Activated CD4-positive, alpha-beta T cell treated with anti-CD3 and anti-CD28 coated beads for 36 hours (primary cell): ENCODE data around the gene SEZ6L. TPM values are rescaled to one million over a fixed set of nuclear protein-coding genes. Genes with fewer than 3 reads are reported as not detected.
A peak's percentile ranks its signal among the peaks of the same experiment; 100 is the strongest.

Source experiments
- ATAC-seq: fragments of 200-7000 bp; cut with Tn5 transposase; one replicate; pipeline ENCODE4 v1.10.0; 2021; ENCODE audit warnings: mild to moderate bottlenecking, moderate library complexity
- CTCF ChIA-PET: fragments of 350-600 bp; sonication (Branson Sonifier 250); formaldehyde crosslinking; loops from one replicate; lab custom pipeline; 2021; ENCODE audit warnings: antibody characterized with exemption; lab: Charles Lee
- POLR2A ChIA-PET: fragments of 350-600 bp; sonication (Branson Sonifier 250); formaldehyde crosslinking; loops from one replicate; lab custom pipeline; 2021; ENCODE audit warnings: antibody characterized with exemption, inconsistent platforms; lab: Charles Lee
- DNase-seq: peaks from one replicate; pipeline ENCODE4 v3.0.0-alpha.2; 2020
- H3K27ac Mint-ChIP-seq: one replicate; pipeline ENCODE4 v1.8.0; 2021; ENCODE audit warnings: mixed read lengths
- H3K27me3 Mint-ChIP-seq: one replicate; pipeline ENCODE4 v1.8.0; 2021; ENCODE audit warnings: mixed read lengths
- H3K36me3 Mint-ChIP-seq: one replicate; pipeline ENCODE4 v1.8.0; 2021; ENCODE audit warnings: low read depth, mixed read lengths
- H3K4me1 Mint-ChIP-seq: one replicate; pipeline ENCODE4 v1.8.0; 2021; ENCODE audit warnings: mixed read lengths
- H3K4me3 Mint-ChIP-seq: one replicate; pipeline ENCODE4 v1.8.0; 2021; ENCODE audit warnings: mild to moderate bottlenecking, moderate library complexity, mixed read lengths
- H3K9me3 Mint-ChIP-seq: one replicate; pipeline ENCODE4 v1.8.0; 2021; ENCODE audit warnings: low read depth, mixed read lengths
- intact Hi-C, 2 experiments: fragments of 100-400 bp; cut with DNase I in 1 of 2; cut with micrococcal nuclease in 1 of 2; formaldehyde crosslinking; loops; one replicate each; pipeline versions ENCODE4 v1.14.2 to v1.15.1; 2022 to 2024; cut with DNase I, micrococcal nuclease
- total RNA-seq, 2 experiments: library from RNA; stranded (reverse); gene quantifications; one replicate each; pipeline ENCODE4 v1.2.3, GENCODE V29; 2021

SEZ6L gene
- total RNA-seq, 2 experiments from 2014 or later = not detected

DNA sequence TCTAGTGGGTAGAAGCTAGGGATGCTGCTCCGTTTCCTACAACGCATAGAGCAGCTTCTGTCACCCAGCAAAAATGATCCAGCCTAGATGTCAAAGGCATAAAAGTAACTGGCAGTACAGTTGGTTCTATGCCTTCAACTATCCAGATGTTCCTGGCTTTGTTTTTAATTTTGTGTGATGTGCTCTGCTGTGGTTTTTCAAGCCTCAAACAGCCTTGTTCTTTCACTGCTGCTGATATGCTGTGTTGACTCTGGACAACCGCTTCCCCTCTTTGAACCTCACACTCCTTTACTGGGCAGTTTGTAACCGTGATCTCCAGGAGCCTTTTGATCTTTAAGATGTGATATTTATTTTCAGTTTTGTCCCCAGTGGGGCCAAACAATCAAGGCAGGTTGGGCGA is 116.4 kb downstream of the SEZ6L start:
- Mint-ChIP-seq H3K4me1 (no peaks in the 10 kb centered on the region), H3K4me3 (no peak overlapping the region), H3K27ac (no peak overlapping the region), H3K27me3 (peaks cover 15% of the 10 kb centered on the region), H3K36me3 (no peaks in the 10 kb centered on the region), H3K9me3 (no peaks in the 10 kb centered on the region)
- intact Hi-C loops = no loop called here
- ATAC-seq (no peak), DNase-seq (no peak)
- ChIA-PET CTCF (no interaction called here), POLR2A (no interaction called here)

DNA sequence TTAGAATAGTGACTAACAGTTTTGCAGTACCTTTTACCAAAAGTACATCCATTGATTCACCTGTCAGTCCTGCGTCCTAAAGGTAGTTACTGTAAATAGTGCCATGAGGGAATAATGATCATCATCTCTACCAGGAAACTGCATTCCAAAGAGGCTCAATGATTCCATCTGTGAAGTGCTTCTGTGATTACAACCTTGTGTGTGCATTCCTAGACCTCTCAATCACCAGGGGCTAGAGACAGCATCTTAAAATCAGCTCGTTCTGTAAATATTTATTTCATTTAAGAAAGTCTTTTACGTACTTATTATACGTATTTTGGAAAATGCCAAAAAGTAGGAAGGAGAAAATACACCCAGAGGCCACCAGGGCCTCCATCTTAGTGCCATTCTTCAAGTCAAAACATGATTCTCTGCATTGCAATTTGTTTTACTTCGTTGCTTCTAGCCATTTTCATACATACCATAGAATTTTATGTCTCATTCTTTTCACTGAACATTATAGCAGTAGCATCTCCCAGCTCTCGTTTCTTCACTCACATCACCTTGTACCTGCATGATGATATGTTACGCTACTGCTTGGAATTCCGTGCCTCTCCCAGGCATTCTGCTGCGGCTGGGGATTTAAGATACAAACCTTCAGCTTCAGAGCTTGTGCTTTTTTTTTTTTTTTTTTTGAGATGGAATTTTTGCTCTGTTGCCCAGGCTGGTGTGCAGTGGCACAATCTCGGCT is 117.0 kb downstream of the SEZ6L start:
- intact Hi-C loops = no loop called here
- H3K4me3 Mint-ChIP-seq = no peak overlapping the region
- H3K4me1 Mint-ChIP-seq = no peaks in the 10 kb centered on the region
- ChIA-PET POLR2A (no interaction called here), CTCF (no interaction called here)
- no peak for DNase-seq
- H3K27ac Mint-ChIP-seq = no peak overlapping the region
- H3K9me3 Mint-ChIP-seq = no peaks in the 10 kb centered on the region
- H3K36me3 Mint-ChIP-seq = no peaks in the 10 kb centered on the region
- H3K27me3 Mint-ChIP-seq = peaks cover 15% of the 10 kb centered on the region
- ATAC-seq = no peak

DNA sequence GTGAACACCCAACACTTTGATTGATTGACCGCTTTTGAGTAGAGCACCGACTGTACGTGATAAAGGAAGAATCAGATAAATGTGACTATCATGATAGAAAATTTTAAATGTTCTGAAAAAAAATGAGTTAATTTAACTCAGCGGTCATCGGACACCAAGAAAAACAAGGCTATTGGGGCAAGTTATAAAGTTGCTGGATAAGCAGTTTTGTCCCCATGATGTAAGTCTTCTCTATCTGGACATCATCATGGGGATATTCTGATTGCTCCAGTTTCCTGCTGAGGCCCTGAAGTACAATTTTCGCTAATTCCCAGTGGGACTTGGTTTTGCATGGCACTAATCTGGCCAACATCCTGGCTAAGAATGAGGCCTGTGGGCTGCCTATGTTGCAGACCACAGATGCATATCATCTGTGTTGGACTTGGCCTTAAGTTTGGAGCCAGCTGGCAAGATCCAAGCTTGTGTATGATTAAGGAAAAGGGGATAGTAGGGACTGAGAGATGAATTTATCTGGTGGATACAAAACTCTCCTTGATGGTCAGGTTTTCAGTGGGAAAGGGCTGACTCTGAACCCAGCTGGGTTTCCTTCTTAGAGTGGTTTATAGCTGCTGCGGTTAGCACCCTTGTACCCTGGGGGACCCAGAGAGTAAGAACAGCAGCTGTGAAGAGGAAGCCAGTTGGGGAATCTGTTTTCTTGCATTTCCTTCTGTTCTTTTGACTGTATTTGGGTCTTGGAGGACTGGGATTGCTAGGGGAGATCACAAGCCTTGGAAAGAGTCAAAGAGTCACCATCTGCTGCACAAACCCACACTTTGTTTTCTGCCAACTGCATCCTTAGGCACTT is 118.3 kb downstream of the SEZ6L start:
- no peaks in the 10 kb centered on the region for H3K9me3 Mint-ChIP-seq
- peaks cover 15% of the 10 kb centered on the region for H3K27me3 Mint-ChIP-seq
- ATAC-seq (no peak), DNase-seq (no peak)
- ChIA-PET CTCF (interaction anchor here (0.6 kb wide), 1 partner anchor 12 kb away, joined by 3 read pairs; no protein-coding TSS in a partner anchor), POLR2A (no interaction called here)
- intact Hi-C loops = no loop called here
- no peaks in the 10 kb centered on the region for H3K4me1 Mint-ChIP-seq
- H3K27ac Mint-ChIP-seq = no peak overlapping the region
- no peaks in the 10 kb centered on the region for H3K36me3 Mint-ChIP-seq
- no peak overlapping the region for H3K4me3 Mint-ChIP-seq

DNA sequence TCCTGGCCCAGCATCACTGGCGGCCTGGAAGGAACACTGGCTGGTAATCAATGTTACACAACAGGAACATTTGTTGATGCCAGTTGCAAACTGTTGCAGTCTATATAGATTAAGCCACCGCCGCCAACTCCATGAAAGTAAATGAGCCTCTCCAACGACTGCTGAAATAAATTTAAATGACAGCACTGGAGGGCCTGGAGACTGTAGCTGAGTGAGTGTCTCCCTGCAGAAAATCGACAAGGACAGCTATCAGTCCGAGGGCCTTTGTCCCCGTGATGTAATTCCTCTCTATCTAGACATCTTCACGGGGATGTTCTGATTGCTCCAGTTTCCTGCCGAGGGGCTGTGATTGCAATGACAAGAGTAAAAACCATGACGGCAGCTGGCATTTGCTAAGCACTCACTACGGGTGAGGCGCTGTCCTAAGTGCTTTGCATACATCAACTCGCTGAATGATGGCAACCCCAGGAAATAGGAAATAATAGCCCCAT is 120.4 kb downstream of the SEZ6L start:
- ATAC-seq (no peak), DNase-seq (no peak)
- H3K36me3 Mint-ChIP-seq = no peaks in the 10 kb centered on the region
- H3K4me1 Mint-ChIP-seq = peaks cover 8% of the 10 kb centered on the region
- intact Hi-C loops = loop anchor here in 1 of 2 experiments (5.0 kb wide), 2 partner anchors 383 to 1202 kb away; no protein-coding TSS in a partner anchor
- no peaks in the 10 kb centered on the region for H3K9me3 Mint-ChIP-seq
- no peak overlapping the region for H3K27ac Mint-ChIP-seq
- CTCF ChIA-PET = interaction anchor here (0.6 kb wide), 1 partner anchor 1446 kb away, joined by 3 read pairs; no protein-coding TSS in a partner anchor
- POLR2A ChIA-PET = no interaction called here
- peaks cover 11% of the 10 kb centered on the region for H3K27me3 Mint-ChIP-seq
- H3K4me3 Mint-ChIP-seq = no peak overlapping the region

DNA sequence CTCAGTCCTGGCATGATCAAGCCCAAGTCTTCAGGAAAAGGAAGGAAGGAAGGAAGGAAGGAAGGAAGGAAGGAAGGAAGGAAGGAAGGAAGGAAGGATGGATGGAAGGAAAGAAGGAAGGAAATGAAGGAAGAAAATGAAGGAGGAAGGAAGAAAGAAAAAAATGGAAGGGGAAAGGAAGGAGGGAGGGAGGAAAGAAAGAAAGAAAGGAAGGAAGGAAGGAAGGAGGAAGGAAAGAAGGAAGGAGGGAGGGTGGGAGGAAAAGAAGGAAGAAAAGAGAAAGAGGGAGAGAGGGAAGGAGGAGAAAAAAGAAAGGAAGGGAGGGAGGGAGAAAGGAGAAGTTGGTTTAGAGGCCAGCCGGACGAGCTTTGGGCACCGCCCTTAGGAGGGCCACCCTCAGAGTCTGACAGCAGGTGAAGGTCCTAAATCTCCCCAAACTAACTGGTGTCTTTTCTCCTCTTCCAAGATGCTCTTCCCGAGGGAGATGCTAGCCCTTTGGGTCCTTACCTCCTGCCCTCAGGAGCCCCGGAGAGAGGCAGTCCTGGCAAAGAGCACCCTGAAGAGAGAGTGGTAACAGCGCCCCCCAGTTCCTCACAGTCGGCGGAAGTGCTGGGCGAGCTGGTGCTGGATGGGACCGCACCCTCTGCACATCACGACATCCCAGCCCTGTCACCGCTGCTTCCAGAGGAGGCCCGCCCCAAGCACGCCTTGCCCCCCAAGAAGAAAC is 122.8 kb downstream of the SEZ6L start:
- ChIA-PET CTCF (interaction anchor here (0.6 to 0.7 kb wide), 2 partner anchors 620 to 934 kb away, joined by 5 read pairs; no protein-coding TSS in a partner anchor), POLR2A (no interaction called here)
- H3K9me3 Mint-ChIP-seq = no peaks in the 10 kb centered on the region
- H3K4me1 Mint-ChIP-seq = peaks cover 15% of the 10 kb centered on the region
- H3K4me3 Mint-ChIP-seq = no peak overlapping the region
- peaks cover 9% of the 10 kb centered on the region for H3K27me3 Mint-ChIP-seq
- DNase-seq (no peak), ATAC-seq (no peak)
- H3K27ac Mint-ChIP-seq = no peak overlapping the region
- no peaks in the 10 kb centered on the region for H3K36me3 Mint-ChIP-seq
- intact Hi-C loops = loop anchor here in 1 of 2 experiments (5.0 kb wide), 2 partner anchors 380 to 1205 kb away; no protein-coding TSS in a partner anchor

DNA sequence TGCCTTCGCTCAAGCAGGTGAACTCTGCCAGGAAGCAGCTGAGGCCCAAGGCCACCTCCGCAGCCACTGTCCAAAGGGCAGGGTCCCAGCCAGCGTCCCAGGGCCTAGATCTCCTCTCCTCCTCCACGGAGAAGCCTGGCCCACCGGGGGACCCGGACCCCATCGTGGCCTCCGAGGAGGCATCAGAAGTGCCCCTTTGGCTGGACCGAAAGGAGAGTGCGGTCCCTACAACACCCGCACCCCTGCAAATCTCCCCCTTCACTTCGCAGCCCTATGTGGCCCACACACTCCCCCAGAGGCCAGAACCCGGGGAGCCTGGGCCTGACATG is 123.4 kb downstream of the SEZ6L start:
- intact Hi-C loops = loop anchor here in 1 of 2 experiments (5.0 kb wide), 2 partner anchors 380 to 1205 kb away; no protein-coding TSS in a partner anchor
- ATAC-seq = no peak
- CTCF ChIA-PET = interaction anchor here (0.6 kb wide), 1 partner anchor 935 kb away, joined by 5 read pairs; no protein-coding TSS in a partner anchor
- Mint-ChIP-seq H3K4me1 (peaks cover 15% of the 10 kb centered on the region), H3K4me3 (no peak overlapping the region), H3K27ac (no peak overlapping the region), H3K36me3 (no peaks in the 10 kb centered on the region), H3K9me3 (no peaks in the 10 kb centered on the region), H3K27me3 (peaks cover 6% of the 10 kb centered on the region)
- POLR2A ChIA-PET = no interaction called here
- DNase-seq = no peak

DNA sequence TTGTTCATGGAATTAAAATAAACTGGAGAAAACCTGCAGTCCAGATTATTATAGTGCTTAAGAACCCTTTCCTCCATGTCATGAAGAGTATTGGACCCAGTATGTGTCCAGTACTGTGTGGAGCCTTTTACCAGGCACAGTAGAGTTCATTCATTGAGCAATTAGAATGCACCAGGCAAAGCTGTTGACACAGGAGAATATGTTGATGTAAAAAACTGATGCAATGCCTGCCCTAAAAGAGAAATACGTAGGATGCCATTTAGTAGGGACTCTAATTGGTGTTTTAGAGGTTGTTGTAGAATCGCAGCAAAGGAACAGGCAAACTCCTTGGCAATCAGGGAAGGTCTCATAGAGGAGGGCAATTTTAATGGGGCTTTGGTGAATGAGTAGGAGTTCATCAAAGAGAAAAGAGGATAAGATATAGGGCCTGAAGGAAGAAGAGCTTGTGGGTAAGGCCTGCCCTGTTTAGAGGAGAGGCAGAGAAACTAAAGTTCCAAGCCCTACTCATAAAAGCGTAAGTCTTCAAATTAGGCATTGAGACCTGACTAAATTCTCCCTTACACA is 126.4 kb downstream of the SEZ6L start:
- DNase-seq = no peak
- no peak overlapping the region for H3K4me3 Mint-ChIP-seq
- ChIA-PET POLR2A (no interaction called here), CTCF (no interaction called here)
- H3K36me3 Mint-ChIP-seq = no peaks in the 10 kb centered on the region
- H3K9me3 Mint-ChIP-seq = no peaks in the 10 kb centered on the region
- peak overlapping the region; percentile 82 for H3K27ac Mint-ChIP-seq
- intact Hi-C loops = loop anchor here in 1 of 2 experiments (2.0 kb wide), 2 partner anchors 65 to 133 kb away; partner anchors contain the start of gene ASPHD2
- H3K27me3 Mint-ChIP-seq = no peaks in the 10 kb centered on the region
- peaks cover 15% of the 10 kb centered on the region for H3K4me1 Mint-ChIP-seq
- ATAC-seq = no peak

DNA sequence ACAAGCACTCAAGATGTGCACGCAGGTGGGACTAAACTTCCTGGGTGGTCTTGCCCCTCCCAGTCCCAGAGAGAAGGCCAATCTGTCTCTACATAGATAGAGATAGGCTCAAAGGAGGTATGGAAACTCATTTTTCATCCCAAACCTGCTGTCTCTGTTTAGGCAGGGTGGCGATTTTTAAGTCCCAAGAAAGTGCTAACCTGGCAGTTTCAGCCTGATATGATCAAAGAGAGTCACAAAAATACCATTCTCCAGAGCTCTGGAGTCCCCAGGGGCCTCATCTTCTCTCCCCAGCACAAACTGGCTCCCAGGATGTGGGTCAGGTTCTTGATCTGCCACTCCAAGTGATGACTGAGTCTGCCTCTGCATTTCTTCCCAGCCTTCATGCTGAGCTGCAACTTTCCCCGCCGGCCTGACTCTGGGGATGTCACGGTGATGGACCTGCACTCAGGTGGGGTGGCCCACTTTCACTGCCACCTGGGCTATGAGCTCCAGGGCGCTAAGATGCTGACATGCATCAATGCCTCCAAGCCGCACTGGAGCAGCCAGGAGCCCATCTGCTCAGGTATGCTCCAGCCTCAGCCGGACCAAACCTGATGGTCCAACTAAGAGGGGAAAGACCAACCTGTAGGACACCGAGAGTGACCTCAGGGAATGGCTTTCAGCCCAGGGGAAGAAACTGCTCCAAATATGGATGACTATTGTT is 129.5 kb downstream of the SEZ6L start:
- ChIA-PET CTCF (no interaction called here), POLR2A (no interaction called here)
- no peaks in the 10 kb centered on the region for H3K36me3 Mint-ChIP-seq
- ATAC-seq = no peak
- peaks cover 15% of the 10 kb centered on the region for H3K4me1 Mint-ChIP-seq
- H3K4me3 Mint-ChIP-seq = no peak overlapping the region
- H3K27ac Mint-ChIP-seq = no peak overlapping the region
- intact Hi-C loops = no loop called here
- H3K27me3 Mint-ChIP-seq = peaks cover 8% of the 10 kb centered on the region
- H3K9me3 Mint-ChIP-seq = no peaks in the 10 kb centered on the region
- no peak for DNase-seq

DNA sequence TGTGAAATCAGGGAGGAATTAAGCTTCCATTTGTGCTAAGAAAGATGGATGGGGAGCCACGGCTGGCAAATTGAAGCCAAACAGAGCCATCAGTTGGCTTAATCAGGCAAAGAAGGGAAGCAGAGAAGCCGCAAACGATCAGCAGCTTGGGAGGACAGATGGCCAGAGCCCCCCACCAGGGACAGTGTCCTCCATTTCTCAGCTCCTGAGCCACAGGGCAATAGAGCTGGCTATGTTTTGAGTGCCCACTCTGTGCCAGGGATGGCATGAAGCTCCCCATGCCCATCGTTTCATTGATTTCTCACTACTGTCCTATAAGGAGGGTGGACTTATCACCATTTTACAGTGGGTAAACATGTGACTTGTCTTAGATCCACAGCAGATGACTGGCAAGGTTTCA is 133.5 kb downstream of the SEZ6L start:
- intact Hi-C loops = no loop called here
- Mint-ChIP-seq H3K4me3 (no peak overlapping the region), H3K9me3 (no peaks in the 10 kb centered on the region), H3K27me3 (peaks cover 17% of the 10 kb centered on the region), H3K27ac (no peak overlapping the region), H3K4me1 (no peaks in the 10 kb centered on the region), H3K36me3 (no peaks in the 10 kb centered on the region)
- CTCF ChIA-PET = no interaction called here
- DNase-seq (no peak), ATAC-seq (no peak)
- POLR2A ChIA-PET = no interaction called here

DNA sequence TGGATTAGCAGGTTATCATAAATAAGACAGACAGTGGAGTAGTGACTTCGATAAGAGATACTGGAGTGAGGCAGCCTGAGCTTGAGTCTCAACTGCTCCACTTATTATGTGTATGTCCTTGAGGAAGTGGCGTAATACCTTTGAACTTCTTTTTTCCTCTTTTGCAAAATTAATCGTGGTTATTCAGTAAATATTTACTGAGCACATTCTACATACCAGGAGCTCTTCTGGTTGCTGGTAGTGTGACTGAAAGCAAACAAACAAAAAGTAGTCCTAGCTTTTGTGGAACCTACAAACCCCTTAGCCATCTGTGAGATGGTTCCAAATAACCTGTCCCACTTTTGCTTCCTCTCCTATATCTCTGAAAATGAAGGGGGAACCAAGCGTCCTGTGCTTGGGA is 134.2 kb downstream of the SEZ6L start:
- H3K27me3 Mint-ChIP-seq = peaks cover 21% of the 10 kb centered on the region
- CTCF ChIA-PET = interaction anchor here (0.6 kb wide), 1 partner anchor 176 kb away, joined by 4 read pairs; no protein-coding TSS in a partner anchor
- no peak for ATAC-seq
- no peaks in the 10 kb centered on the region for H3K36me3 Mint-ChIP-seq
- no peaks in the 10 kb centered on the region for H3K4me1 Mint-ChIP-seq
- H3K27ac Mint-ChIP-seq = no peak overlapping the region
- POLR2A ChIA-PET = no interaction called here
- intact Hi-C loops = no loop called here
- H3K4me3 Mint-ChIP-seq = no peak overlapping the region
- no peak for DNase-seq
- H3K9me3 Mint-ChIP-seq = no peaks in the 10 kb centered on the region
